Retinal pigment epithelial cell (primary cell): ENCODE measurements around the gene NEDD4L.

Experiments
- DNase-seq: peaks from one replicate; pipeline ENCODE4 v3.0.0-alpha.2; 2010; ENCODE audit warnings: low read depth
- H3K4me3 ChIP-seq: 2 replicates; pipeline ENCODE4 v1.5.1; 2011; ENCODE audit warnings: mild to moderate bottlenecking, low read length, control low read depth, moderate library complexity
- TF ChIP-seq, protein P1 (sequence below): conservative IDR thresholded peaks from 2 replicates; pipeline ENCODE4 v1.5.1; 2011; ENCODE audit warnings: low read depth, low read length, control low read depth, inconsistent platforms

Gene NEDD4L

DNA sequence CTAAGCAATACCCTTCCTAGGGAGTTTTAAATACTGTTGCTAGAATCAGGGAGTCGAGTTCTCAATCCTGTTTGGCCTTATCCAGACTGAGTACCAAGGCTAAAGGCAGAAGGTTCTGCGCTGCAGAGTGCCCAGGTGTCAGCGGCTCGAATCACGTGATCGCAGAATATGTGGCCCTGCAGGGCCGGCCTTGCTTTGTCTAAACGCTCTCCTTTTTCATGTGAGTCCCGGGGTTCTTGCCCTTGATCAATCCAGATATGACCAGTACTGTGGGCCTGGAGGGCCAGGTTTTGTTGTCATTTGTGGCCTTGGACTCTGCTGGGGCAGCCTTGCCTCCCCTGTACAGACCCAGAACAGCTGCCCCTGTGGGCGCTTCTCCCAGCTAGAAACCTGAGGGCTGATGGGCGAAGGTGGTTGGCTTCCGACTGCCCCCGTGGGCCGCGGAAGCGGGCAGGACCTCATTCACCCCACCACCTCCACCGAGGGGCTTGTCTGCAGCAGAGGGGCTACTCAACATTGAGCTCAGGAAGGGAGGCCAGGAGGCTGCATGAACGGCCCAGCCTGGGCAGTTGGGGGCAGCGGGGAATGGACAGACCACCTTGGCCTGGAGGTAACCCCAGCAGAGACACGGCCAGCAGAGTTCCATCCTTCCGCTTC, 359.9 kb downstream of the NEDD4L start:
- TF ChIP-seq, protein P1, sequence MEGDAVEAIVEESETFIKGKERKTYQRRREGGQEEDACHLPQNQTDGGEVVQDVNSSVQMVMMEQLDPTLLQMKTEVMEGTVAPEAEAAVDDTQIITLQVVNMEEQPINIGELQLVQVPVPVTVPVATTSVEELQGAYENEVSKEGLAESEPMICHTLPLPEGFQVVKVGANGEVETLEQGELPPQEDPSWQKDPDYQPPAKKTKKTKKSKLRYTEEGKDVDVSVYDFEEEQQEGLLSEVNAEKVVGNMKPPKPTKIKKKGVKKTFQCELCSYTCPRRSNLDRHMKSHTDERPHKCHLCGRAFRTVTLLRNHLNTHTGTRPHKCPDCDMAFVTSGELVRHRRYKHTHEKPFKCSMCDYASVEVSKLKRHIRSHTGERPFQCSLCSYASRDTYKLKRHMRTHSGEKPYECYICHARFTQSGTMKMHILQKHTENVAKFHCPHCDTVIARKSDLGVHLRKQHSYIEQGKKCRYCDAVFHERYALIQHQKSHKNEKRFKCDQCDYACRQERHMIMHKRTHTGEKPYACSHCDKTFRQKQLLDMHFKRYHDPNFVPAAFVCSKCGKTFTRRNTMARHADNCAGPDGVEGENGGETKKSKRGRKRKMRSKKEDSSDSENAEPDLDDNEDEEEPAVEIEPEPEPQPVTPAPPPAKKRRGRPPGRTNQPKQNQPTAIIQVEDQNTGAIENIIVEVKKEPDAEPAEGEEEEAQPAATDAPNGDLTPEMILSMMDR: no peak
- H3K4me3 ChIP-seq: no peak overlapping the region
- DNase-seq: no peak

DNA sequence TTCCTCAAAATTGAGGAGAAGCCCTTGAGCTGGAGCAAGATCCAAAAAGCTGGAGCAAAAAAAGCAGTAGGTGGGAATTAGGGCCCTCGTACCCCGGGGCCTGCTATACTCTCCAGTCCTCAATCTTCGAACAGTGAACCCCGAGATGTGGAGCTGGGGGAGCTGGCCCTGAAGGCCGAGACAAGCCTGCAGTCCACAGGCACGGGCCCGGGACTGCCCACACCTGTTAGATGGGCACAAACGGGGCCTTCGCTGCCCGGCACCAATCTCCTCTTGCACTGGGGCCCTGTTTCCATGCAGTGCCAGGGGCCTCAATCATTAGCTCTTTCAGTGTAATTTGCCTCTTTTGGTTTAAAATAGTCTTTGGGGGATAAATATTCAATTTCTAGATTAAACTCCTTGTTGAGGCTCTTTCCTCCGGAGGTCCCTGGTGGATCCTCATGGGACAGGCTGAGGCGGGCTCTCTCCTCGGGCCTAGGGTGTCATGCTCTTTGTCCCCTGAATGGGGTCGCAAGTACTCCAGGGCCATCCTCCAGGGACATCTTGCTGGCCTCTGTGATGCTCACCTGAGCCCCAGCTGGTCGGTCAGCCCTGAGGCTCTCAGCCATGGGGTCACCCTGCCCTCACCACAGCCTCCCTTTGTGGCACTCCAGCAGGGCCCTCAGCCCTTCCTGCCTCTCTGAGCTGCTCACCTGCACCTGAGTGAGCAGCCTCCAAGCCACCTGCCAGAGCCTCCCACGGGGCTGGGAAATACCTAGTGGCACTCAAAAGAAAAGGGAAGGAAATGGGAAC, 361.3 kb downstream of the NEDD4L start:
- no peak for DNase-seq
- TF ChIP-seq, protein P1: no peak
- H3K4me3 ChIP-seq: no peak overlapping the region

DNA sequence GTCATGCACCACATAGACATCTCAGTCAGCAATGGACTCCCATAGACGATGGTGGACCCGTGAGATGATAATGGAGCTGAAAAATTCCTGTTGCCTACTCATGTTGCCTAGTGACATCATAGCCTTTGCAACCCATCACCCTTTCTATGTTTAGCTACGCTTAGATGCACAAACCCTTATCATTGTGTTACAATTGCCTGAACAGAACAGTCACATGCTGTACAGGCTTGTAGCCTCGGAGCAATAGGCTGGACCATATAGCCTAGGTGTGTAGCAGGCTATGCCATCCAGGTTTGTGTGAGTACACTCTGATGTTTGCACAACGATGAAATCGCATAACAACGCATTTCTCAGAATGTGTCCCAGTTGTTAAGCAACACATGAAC, 363.2 kb downstream of the NEDD4L start:
- H3K4me3 ChIP-seq: no peak overlapping the region
- DNase-seq: no peak
- TF ChIP-seq, protein P1: no peak

DNA sequence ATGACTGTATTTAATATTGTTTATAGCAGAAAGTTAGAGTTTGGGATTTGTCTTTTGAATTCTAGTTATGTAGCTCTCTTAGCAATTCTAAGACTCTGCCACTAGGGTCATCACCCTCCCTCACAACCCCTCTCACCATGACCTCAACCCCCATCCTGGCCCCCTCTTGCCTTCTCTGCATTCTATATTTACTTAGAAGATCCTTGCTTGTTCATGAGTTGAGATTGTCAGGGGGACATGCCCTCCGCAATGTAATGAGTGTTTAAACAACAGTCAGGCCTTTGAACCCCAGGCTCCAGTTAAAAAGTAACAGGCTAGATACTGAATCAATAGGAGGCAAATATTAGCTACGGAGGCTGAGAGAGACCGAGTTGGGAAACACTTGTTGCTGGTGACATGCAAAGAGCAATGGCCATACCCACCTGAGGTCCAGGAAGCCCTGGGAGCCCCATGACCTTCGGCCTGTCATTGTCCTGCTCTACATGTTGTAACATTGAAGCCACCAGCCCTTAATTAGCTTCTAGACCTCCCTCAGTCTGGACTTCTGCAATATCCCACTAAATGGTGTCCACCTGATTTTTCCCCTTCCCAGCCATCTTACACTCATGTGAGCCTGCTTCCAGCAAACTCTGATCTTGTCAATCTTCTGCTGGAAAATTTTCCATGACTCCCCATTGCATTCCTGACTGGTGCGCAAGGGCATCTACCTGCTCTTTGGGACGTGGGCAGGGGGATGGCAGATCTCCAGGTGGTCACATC, 363.8 kb downstream of the NEDD4L start:
- TF ChIP-seq, protein P1: no peak
- no peak for DNase-seq

DNA sequence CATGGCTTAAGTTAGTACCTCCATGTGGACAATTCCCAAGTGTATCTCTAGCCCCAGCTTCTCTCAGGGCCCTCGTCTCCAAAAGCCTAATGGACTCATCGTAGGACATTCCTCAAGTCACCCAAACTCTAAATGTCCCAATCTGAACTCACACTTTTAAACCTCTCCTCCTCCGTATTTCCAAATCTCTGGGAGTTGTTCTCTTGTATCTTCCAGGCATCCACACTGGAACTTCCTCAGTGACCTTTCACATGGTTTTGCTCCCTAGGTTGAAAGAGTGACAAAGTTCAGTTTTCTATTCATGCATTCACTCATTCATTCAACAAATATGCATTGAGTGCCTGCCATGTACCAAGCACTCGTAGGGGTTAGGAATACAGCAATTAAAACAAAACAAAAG, 364.6 kb downstream of the NEDD4L start:
- TF ChIP-seq, protein P1: no peak
- DNase-seq: no peak
- no peak overlapping the region for H3K4me3 ChIP-seq

More for the DNA sequence above, 363.8 kb downstream of the NEDD4L start:
- no peak overlapping the region for H3K4me3 ChIP-seq

DNA sequence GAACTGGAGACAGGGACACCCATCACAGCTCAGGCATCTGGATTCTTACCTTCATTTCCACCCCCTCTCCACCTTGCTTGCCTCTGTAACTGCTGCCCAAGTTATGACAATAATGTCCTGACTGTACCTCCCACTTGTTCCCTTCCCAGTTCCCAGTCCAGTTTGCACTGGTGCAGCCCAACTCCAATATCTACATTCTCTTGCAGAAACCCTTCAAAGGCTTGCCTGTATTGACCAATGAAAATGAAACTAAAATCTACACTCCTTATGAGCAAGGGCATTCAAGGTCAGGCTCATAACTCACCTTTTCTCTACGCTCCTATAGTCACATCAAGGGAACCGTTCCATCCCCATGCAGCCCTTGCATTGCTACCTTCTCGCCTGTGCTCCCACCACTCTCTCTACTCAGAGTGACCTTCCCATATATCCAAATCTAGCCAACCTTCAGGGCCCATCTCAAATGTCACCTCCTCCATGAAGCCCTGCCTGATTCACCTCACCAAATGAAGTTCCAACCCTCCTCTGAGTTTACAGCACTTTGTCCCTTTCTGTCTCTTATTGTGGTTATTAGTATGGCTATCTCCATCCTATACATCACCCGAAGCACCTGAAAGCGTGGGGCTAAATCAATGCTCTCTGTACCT, 365.9 kb downstream of the NEDD4L start:
- DNase-seq: no peak
- H3K4me3 ChIP-seq: no peak overlapping the region
- TF ChIP-seq, protein P1: no peak
